Muscle of leg (tissue), 11 donors: Measurements from ENCODE around the gene ADGRD1. TPM values are rescaled to one million over a fixed set of nuclear protein-coding genes. Genes with fewer than 3 reads are reported as not detected.

Source experiments
- DNase-seq: peaks from one replicate; pipeline ENCODE4 v3.0.0; 2013
- H3K27ac ChIP-seq: one replicate; pipeline ENCODE4 v1.5.1; 2013; ENCODE audit warnings: mild to moderate bottlenecking, low read length, control low read depth
- H3K27me3 ChIP-seq: one replicate; pipeline ENCODE4 v1.6.1; 2013; ENCODE audit warnings: low read length; ENCODE audit not compliant: control insufficient read depth, insufficient read depth
- H3K36me3 ChIP-seq: one replicate; pipeline ENCODE4 v1.6.1; 2013; ENCODE audit warnings: low read length; ENCODE audit not compliant: control insufficient read depth, insufficient read depth
- H3K4me1 ChIP-seq: one replicate; pipeline ENCODE4 v1.6.1; 2013; ENCODE audit warnings: low read length; ENCODE audit not compliant: control insufficient read depth, insufficient read depth
- H3K4me3 ChIP-seq: one replicate; pipeline ENCODE4 v1.5.1; 2013; ENCODE audit warnings: low read length, control low read depth
- H3K9me3 ChIP-seq: replicated peaks from 2 replicates; pipeline ENCODE4 v1.6.1; 2013; ENCODE audit warnings: low read depth, low read length; ENCODE audit not compliant: control insufficient read depth
- WGBS: methylation state at CpG from one replicate; pipeline ENCODE4 v1.1.5; 2013; ENCODE audit warnings: missing lambda C conversion rate; ENCODE audit not compliant: insufficient coverage; 5-methylcytosine and 5-hydroxymethylcytosine counted together
- polyA plus RNA-seq, 8 donors: library from polyadenylated mRNA; unstranded; fragments of 120-200 nt; gene quantifications; one replicate each; pipeline versions ENCODE4 v1.2.1 to v1.2.3, GENCODE V29; 2013; ENCODE audit warnings: inconsistent platforms in 1 of 8, low replicate concordance in 1 of 8; ENCODE audit not compliant: insufficient read length in 8 of 8, insufficient read depth in 1 of 8
- total RNA-seq: library from RNA; stranded (reverse); fragments of 120-200 nt; gene quantifications from one replicate; pipeline ENCODE4 v1.2.4, GENCODE V29; 2013

ADGRD1 gene
- total and polyA plus RNA-seq, 9 donors = 4.9 to 14.7 (median 10.6) TPM

DNA sequence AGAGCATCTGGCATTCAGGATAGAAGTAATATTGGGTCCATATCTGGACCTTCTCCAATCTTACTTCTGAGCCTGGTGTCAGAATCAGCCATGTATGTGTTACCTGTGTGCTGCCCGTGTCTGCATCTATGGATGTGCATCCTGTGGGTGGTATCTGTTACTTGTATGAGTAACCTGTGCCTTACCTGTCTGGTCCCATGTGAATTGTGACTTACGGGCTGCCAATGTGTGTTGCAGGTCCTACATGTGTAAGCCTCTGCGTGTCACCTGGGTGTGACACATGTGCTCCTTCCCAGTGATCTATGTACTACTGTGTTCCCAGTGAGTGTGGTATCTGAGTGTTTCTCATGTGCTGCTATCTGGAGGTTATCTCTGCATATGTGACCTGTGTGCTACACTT lies 208.4 kb downstream of the ADGRD1 start:
- WGBS = 83% methylated on average over 3 of the region's 3 CpGs
- Histone ChIP-seq H3K27me3 (peaks cover 10% of the 10 kb centered on the region), H3K27ac (no peak overlapping the region), H3K9me3 (no peaks in the 10 kb centered on the region), H3K36me3 (no peaks in the 10 kb centered on the region), H3K4me3 (no peak overlapping the region), H3K4me1 (no peaks in the 10 kb centered on the region)
- DNase-seq = no peak

DNA sequence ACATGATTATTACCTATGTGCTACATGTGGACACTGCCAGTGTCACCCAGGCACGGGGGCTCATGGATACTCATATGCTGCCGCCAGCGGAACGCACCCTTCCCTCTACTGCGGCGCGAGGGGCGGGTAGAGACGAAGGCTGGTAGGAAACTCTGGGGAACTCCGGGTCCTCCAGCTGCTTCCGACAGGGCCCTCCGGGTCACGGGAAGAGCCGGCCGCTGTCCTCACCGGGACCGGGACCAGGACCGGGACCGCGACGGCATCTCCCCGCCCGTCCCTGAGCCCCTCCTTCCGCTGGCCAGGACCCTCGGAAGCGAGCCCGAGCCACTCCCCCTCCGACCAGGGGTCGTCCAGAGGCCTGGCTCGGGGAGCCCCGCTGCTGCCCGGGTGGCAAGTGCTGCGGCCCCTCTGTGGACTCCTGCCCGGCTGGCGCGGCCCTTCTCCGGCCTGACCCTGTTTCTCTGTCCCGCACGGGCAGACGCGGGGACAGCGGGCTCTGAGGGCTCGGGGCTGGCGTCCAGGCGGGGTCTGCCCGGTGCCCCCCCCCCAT lies 209.6 kb downstream of the ADGRD1 start:
- WGBS = 91% methylated on average over 39 of the region's 46 CpGs
- DNase-seq = no peak
- Histone ChIP-seq H3K9me3 (no peaks in the 10 kb centered on the region), H3K4me3 (no peak overlapping the region), H3K27me3 (peaks cover 10% of the 10 kb centered on the region), H3K27ac (no peak overlapping the region), H3K4me1 (no peaks in the 10 kb centered on the region), H3K36me3 (no peaks in the 10 kb centered on the region)

DNA sequence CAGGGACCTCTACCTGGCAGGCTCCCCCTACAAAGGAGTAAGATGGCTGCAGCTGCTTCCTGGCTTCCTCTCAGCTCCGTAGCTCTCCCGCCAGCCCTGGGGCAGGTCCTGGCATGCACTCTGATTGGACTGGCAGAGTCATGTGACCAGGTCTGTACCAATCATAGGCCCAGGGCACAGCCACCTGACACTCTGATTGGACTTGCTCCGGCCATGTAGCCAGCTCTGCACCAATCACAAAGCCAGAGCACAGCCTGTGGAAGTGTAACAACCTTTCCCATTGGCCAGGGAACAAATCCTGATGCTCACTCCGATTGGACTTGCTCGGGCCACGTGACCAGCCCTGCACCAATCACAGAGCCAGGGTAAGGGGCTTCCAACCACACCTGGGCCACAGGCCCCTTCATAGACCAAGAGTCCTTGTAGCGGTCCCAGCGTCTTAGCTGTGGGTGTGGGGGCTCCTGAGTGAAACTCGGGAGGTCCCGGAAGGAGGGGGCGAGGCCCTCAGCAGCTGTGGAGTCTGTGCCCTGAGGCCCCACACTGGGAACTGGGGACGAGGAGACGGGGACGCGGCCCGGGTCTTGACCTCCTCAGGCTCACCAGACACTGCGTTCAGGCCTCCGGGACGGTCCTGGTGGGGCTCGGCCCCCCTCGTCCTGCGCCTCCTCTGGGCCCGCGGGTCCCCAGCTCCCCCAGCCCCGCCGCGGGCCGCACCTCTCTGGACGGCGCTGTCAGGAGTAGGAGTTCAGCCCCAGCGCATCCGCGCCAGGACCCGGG lies 210.6 kb downstream of the ADGRD1 start:
- peaks cover 10% of the 10 kb centered on the region for H3K27me3 ChIP-seq
- no peak for DNase-seq
- no peak overlapping the region for H3K27ac ChIP-seq
- no peaks in the 10 kb centered on the region for H3K36me3 ChIP-seq
- 91% methylated on average over 9 of the region's 34 CpGs for WGBS
- no peaks in the 10 kb centered on the region for H3K9me3 ChIP-seq
- no peaks in the 10 kb centered on the region for H3K4me1 ChIP-seq
- H3K4me3 ChIP-seq = no peak overlapping the region

DNA sequence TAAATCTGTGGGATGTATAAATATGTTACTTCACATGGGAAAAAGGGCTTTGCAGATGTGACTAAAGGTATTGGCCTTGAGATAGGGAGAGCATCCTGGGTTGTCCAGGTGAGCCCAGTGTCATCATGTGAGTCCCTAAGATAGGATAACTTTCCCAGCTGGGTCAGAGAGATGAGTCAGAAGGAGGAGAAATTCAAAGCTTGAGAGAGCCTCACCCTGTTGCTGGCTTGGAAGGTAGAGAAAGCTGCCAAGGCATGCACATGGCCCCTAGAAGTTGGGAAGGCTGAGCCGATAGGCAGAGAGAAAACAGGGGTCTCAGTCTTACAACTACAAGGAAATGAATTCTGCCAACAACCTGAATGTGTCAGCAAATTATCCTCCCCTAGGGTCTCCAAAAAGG lies 213.0 kb downstream of the ADGRD1 start:
- no peaks in the 10 kb centered on the region for H3K9me3 ChIP-seq
- DNase-seq = peak; percentile 10
- WGBS = no CpG with 5 or more reads among the region's 1 CpG
- H3K4me3 ChIP-seq = no peak overlapping the region
- peaks cover 10% of the 10 kb centered on the region for H3K27me3 ChIP-seq
- no peak overlapping the region for H3K27ac ChIP-seq
- H3K36me3 ChIP-seq = no peaks in the 10 kb centered on the region
- no peaks in the 10 kb centered on the region for H3K4me1 ChIP-seq

DNA sequence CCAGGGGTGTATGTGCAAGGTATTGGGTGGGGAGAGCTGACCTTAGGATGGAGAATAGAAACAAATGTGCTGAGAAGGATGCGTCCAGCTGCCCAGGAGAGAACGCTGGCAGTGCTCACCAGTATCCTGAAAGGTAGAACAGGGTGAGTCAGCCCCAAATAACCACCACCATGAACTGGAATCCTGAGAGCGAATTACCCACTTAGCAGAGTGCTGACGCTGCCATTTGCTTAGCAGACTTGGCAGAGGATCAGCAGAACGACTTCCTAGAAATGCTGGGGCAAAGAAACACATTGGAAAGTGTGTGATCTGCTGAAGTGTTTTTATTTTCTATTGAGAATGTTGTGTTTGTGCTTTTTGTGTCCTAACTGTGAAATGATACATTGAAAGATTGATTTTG lies 213.6 kb downstream of the ADGRD1 start:
- no peak overlapping the region for H3K4me3 ChIP-seq
- DNase-seq = peak; percentile 48
- 43% methylated on average over 3 of the region's 5 CpGs for WGBS

DNA sequence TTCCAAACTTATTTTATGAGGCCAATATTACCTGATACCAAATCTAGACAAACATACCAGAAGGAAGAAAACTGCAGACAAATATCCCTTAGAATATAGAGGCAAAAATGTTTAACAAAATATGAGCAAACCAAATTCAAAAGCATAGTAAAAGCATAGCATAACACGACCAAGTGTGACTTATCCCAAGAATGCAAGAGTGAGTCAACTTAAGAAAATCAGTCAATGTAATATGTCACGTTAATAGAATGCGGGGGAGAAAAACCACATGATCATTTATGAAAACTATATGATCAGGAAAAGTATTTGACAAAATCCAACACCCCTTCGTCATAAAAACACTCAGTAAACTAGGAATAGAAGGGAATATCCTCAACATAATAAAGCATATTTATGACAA lies 217.3 kb downstream of the ADGRD1 start:
- DNase-seq = no peak
- no peaks in the 10 kb centered on the region for H3K4me1 ChIP-seq
- H3K27ac ChIP-seq = no peak overlapping the region
- H3K9me3 ChIP-seq = peaks cover 7% of the 10 kb centered on the region
- no peaks in the 10 kb centered on the region for H3K36me3 ChIP-seq
- WGBS = no CpG with 5 or more reads among the region's 4 CpGs
- H3K27me3 ChIP-seq = no peaks in the 10 kb centered on the region
- H3K4me3 ChIP-seq = no peak overlapping the region

More for the DNA sequence above, 213.6 kb downstream of the ADGRD1 start:
- no peaks in the 10 kb centered on the region for H3K36me3 ChIP-seq
- H3K4me1 ChIP-seq = no peaks in the 10 kb centered on the region
- no peak overlapping the region for H3K27ac ChIP-seq
- H3K9me3 ChIP-seq = no peaks in the 10 kb centered on the region
- peaks cover 10% of the 10 kb centered on the region for H3K27me3 ChIP-seq

DNA sequence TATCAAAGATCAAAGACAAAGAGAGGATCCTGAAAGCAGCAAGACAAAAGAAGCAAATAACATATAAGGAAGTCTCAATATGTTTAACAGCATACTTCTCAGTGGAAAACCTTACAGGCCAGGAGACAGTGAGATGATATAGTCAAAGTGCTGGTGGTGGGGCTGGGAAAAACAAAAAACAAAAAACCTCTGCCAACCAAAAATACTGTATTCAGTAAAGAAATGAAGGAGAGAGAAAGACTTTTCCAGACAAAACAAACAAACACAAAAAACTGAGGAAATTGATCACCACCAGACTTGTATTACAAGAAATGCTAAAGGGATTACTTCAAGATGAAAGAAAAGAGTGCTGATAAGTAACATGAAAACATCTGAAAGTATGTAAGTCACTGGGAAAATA lies 221.2 kb downstream of the ADGRD1 start:
- Histone ChIP-seq H3K27me3 (no peaks in the 10 kb centered on the region), H3K27ac (no peak overlapping the region), H3K36me3 (no peaks in the 10 kb centered on the region), H3K4me3 (no peak overlapping the region), H3K9me3 (peaks cover 7% of the 10 kb centered on the region), H3K4me1 (no peaks in the 10 kb centered on the region)
- DNase-seq = no peak

DNA sequence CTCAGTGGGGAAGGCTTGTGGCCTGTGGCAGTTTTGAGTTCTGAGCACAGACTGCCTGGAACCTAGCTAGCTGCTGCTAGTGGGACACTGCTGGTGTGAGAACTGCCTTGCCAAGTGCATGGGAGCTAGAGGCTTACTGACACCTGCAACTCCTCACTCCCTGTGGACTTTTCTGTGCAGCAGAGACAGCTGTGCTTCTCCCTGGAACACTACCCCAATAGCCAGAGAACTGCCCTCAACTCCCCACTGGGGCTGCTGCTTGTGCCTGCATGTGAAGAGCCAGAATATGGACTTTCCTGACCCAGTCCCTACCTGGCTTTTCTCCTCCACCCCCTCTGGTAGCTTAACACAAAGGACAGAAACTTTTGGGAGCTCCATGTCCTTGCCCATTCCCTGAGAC lies 222.6 kb downstream of the ADGRD1 start:
- no peaks in the 10 kb centered on the region for H3K27me3 ChIP-seq
- H3K9me3 ChIP-seq = peaks cover 7% of the 10 kb centered on the region
- no peak overlapping the region for H3K27ac ChIP-seq
- DNase-seq = no peak
- H3K4me3 ChIP-seq = no peak overlapping the region
- H3K4me1 ChIP-seq = no peaks in the 10 kb centered on the region
- no peaks in the 10 kb centered on the region for H3K36me3 ChIP-seq

DNA sequence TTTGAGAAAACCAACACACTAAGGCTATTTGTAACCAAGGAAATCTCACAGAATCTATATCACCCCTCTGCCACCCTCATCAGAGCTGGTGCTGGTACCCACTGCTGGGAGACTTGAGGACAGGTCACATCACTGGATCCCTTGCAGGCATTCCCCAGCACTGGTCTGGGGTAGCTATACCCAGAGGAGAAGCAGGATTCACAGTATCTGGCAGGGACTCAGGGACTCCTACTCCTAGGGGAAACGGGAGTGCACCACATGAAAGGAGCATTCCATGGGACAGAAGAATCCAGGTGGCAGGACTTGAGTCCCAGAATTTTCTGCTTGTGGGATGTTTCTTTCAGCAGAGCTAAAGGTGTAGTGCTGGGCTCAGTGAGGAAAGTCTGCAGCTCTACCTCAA lies 223.2 kb downstream of the ADGRD1 start:
- H3K4me3 ChIP-seq = no peak overlapping the region
- WGBS = no CpG with 5 or more reads among the region's 1 CpG

DNA sequence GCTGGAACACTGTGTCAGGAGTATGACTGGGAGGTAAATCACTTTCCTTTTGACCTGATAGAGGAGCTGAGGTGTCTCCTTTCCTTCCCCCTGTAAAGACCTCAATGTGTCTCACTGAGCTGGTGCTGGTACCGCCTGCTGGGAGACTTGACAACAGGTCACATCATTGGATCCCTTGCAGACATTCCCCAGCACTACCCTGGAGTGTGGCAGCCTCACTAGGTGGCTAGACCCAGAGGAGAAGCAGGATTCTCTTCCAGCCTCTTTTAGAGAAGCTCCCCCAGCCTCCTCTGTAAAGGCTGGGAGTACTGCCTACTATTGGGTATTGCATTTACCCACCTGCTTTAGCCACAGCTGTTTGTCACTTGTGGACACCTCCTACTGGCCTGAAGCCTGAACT lies 223.9 kb downstream of the ADGRD1 start:
- H3K4me1 ChIP-seq = no peaks in the 10 kb centered on the region
- no peak for DNase-seq
- no peaks in the 10 kb centered on the region for H3K36me3 ChIP-seq
- no peaks in the 10 kb centered on the region for H3K27me3 ChIP-seq
- 89% methylated on average over 1 of the region's 1 CpG for WGBS
- H3K4me3 ChIP-seq = no peak overlapping the region
- peaks cover 7% of the 10 kb centered on the region for H3K9me3 ChIP-seq
- no peak overlapping the region for H3K27ac ChIP-seq

More for the DNA sequence above, 223.2 kb downstream of the ADGRD1 start:
- Histone ChIP-seq H3K36me3 (no peaks in the 10 kb centered on the region), H3K4me1 (no peaks in the 10 kb centered on the region), H3K9me3 (peaks cover 7% of the 10 kb centered on the region), H3K27me3 (no peaks in the 10 kb centered on the region), H3K27ac (no peak overlapping the region)
- no peak for DNase-seq
